Thoracic aorta (tissue), 2 donors: ENCODE measurements around the gene FRMD7. TPM values are rescaled to one million over a fixed set of nuclear protein-coding genes. Genes with fewer than 3 reads are reported as not detected.

Experiments
- ATAC-seq: fragments of 150-250 bp; one replicate; pipeline ENCODE4 v1.8.0; 2017; ENCODE audit warnings: low read depth; ENCODE audit not compliant: insufficient number of reproducible peaks, low FRiP score
- DNase-seq: peaks from one replicate; pipeline ENCODE4 v3.0.0-alpha.2; 2020; ENCODE audit warnings: low spot score
- H3K27ac ChIP-seq, 2 donors: fragments of 200-600 bp; sonication (generic); 1 replicate in 1 of 2; 2 replicates in 1 of 2; pipeline ENCODE4 v1.5.1; 2016; ENCODE audit warnings: mild to moderate bottlenecking in 2 of 2, moderate library complexity in 2 of 2
- H3K27me3 ChIP-seq: fragments of 200-600 bp; sonication (generic); replicated peaks from 2 replicates; pipeline ENCODE4 v1.6.0; 2016; ENCODE audit warnings: mild to moderate bottlenecking; ENCODE audit not compliant: insufficient read depth
- H3K36me3 ChIP-seq: fragments of 200-600 bp; sonication (generic); one replicate; pipeline ENCODE4 v1.5.1; 2016
- H3K4me1 ChIP-seq, 2 donors: fragments of 200-600 bp; sonication (generic); 1 replicate in 1 of 2; 2 replicates in 1 of 2; pipeline versions ENCODE4 v1.5.1 to v1.6.0; 2016; ENCODE audit warnings: low read depth in 2 of 2, mild to moderate bottlenecking in 1 of 2; ENCODE audit not compliant: control insufficient read depth in 1 of 2
- H3K4me3 ChIP-seq: fragments of 200-600 bp; sonication (generic); 2 replicates; pipeline ENCODE4 v1.5.1; 2016; ENCODE audit warnings: mild to moderate bottlenecking
- H3K9me3 ChIP-seq: fragments of 200-600 bp; sonication (generic); 2 replicates; pipeline ENCODE4 v1.5.1; 2016
- CTCF ChIP-seq: fragments of 200-600 bp; sonication (generic); IDR thresholded peaks from one replicate; pipeline ENCODE4 v1.5.1; 2019; ENCODE audit warnings: antibody characterized with exemption
- total RNA-seq, 2 donors: library from RNA; depleted of rRNA; stranded (reverse); fragments of >200 nt; gene quantifications; one replicate each; pipeline versions ENCODE4 v1.1.0 to v1.2.3, GENCODE V29; 2016

FRMD7 gene
- total RNA-seq, 2 donors from 2014 or later, result 0.27 to 0.28 TPM

- no peak for TF ChIP-seq CTCF
- H3K4me1 ChIP-seq, result no peaks in the 10 kb centered on the region
- ATAC-seq (no peak), DNase-seq (no peak)
- H3K27ac ChIP-seq, result no peak overlapping the region
- H3K36me3 ChIP-seq, result no peaks in the 10 kb centered on the region
- H3K27me3 ChIP-seq, result no peaks in the 10 kb centered on the region
- H3K4me3 ChIP-seq, result no peak overlapping the region
- H3K9me3 ChIP-seq, result no peaks in the 10 kb centered on the region
These were observed 1.9 kb downstream of the FRMD7 start for GRCh38 chrX:132125906-132126305.

- H3K27ac ChIP-seq, result no peak overlapping the region
- no peak for ATAC-seq
- no peak for TF ChIP-seq CTCF
- H3K27me3 ChIP-seq, result no peaks in the 10 kb centered on the region
- no peaks in the 10 kb centered on the region for H3K4me1 ChIP-seq
- no peaks in the 10 kb centered on the region for H3K36me3 ChIP-seq
- DNase-seq, result no peak
- no peak overlapping the region for H3K4me3 ChIP-seq
- H3K9me3 ChIP-seq, result no peaks in the 10 kb centered on the region
These were observed 6.9 kb downstream of the FRMD7 start for GRCh38 chrX:132120913-132121312.

DNA sequence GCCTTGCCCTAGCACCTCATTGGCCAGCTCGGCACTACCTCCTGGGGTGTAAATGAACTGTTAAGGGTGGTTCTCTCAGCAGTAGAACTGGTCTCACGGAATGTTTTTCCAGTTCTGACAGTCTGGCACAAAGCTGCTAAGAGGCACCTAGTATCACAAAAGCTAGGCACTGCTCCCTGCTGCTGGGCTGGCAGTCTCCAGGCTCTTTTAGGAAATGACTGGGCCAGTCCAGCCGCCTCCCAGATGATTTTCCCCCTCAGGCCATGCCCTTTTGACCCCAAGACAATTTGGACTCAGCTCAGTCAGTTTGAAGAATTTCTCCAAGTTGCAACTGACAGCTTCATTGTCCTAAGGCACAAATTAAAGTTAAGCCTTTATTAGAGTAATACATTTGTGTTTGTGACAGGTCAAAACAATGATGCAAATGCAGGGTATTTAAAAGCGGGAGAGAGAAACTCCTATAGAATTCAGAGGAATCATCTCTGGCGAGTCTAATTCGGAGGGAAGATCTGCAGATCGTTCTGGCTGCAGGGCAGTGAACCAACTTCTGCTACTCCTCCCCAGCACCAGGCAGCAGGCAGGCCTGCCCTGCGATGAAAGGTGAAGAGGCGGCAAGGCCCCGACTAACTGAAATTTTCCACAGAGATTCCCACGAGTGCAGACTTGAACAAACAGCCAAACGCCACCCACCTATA, 7.9 kb downstream of the FRMD7 start:
- Histone ChIP-seq H3K4me3 (no peak overlapping the region), H3K36me3 (no peaks in the 10 kb centered on the region), H3K27ac (no peak overlapping the region), H3K27me3 (no peaks in the 10 kb centered on the region), H3K4me1 (peaks cover 0 to 4% of the 10 kb centered on the region in 2 donors), H3K9me3 (no peaks in the 10 kb centered on the region)
- no peak for TF ChIP-seq CTCF
- no peak for ATAC-seq
- DNase-seq, result no peak

- ATAC-seq (no peak), DNase-seq (no peak)
- Histone ChIP-seq H3K9me3 (no peaks in the 10 kb centered on the region), H3K4me1 (peaks cover 0 to 6% of the 10 kb centered on the region in 2 donors), H3K27ac (no peak overlapping the region), H3K27me3 (no peaks in the 10 kb centered on the region), H3K36me3 (no peaks in the 10 kb centered on the region), H3K4me3 (no peak overlapping the region)
- TF ChIP-seq CTCF, result no peak
These were observed 8.5 kb downstream of the FRMD7 start for GRCh38 chrX:132119283-132119682.

DNA sequence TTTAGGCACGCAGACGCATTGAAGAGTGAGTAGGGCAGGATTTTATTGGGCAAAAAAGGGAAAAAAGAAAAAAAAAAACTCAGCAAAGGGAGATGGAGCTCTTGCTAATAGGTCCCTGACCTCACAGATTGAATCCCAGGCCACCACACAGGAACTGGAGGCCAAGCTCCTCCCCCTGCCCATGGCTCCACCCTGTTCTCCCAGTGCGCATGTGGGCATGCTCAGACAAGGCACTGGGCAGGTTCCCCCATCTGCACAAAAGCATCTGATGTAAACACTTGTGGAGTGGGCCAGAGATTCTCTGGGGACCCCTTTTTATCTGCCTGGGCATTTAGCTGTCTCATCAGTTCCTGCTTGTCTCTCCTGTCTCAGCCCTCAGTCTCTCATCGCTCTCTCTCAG, 9.5 kb downstream of the FRMD7 start:
- no peaks in the 10 kb centered on the region for H3K9me3 ChIP-seq
- no peak for ATAC-seq
- H3K27me3 ChIP-seq, result no peaks in the 10 kb centered on the region
- peaks cover 0 to 6% of the 10 kb centered on the region in 2 donors for H3K4me1 ChIP-seq
- no peak overlapping the region for H3K4me3 ChIP-seq
- no peak for DNase-seq
- no peaks in the 10 kb centered on the region for H3K36me3 ChIP-seq
- H3K27ac ChIP-seq, result no peak overlapping the region
- TF ChIP-seq CTCF, result no peak
